ENCODE results near the gene ADGB. TPM values are rescaled to one million over a fixed set of nuclear protein-coding genes. Genes with fewer than 3 reads are reported as not detected.
A peak's percentile ranks its signal among the peaks of the same experiment; 100 is the strongest.

The ADGB gene
- total and polyA plus RNA-seq, 9 of the 15 experiments (the other 6 are each of a cell fraction or from before 2014, with no cell fraction given), result not detected

GRCh38 chr6:146770965-146771735 lies 172.4 kb downstream of the ADGB start (continued):
- TF ChIP-seq CEBPZ (IDR thresholded peaks at IDR 0.05; ENCODE audit: borderline replicate concordance, low read depth, low read length), result no peak
- TF ChIP-seq U2AF1 (optimal IDR thresholded peaks at IDR 0.05; ENCODE audit: low read depth, low read length), result no peak
- TF ChIP-seq HNRNPL (IDR thresholded peaks at IDR 0.05; ENCODE audit: low read depth, low read length), result no peak
- TF ChIP-seq ELF4 (CRISPR knock-in tag; IDR thresholded peaks at IDR 0.05), result no peak
- TF ChIP-seq TGIF2 (CRISPR knock-in tag; IDR thresholded peaks at IDR 0.05), result no peak
- no peak for TF ChIP-seq ELF1 (tag; IDR thresholded peaks at IDR 0.05)
- no peak for TF ChIP-seq ZNF449 (CRISPR knock-in tag; IDR thresholded peaks at IDR 0.05)
- no peak for TF ChIP-seq RBM25 (IDR thresholded peaks at IDR 0.05; ENCODE audit: low read depth, low read length, severe bottlenecking)
- TF ChIP-seq, protein P1, sequence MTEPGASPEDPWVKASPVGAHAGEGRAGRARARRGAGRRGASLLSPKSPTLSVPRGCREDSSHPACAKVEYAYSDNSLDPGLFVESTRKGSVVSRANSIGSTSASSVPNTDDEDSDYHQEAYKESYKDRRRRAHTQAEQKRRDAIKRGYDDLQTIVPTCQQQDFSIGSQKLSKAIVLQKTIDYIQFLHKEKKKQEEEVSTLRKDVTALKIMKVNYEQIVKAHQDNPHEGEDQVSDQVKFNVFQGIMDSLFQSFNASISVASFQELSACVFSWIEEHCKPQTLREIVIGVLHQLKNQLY (CRISPR knock-in tag; conservative IDR thresholded peaks at IDR 0.05), result no peak
- no peak for TF ChIP-seq THAP12 (CRISPR knock-in tag; IDR thresholded peaks at IDR 0.05)
- no peak for TF ChIP-seq ARID4B (CRISPR knock-in tag; IDR thresholded peaks at IDR 0.05)
- TF ChIP-seq ZNF75A (CRISPR knock-in tag; IDR thresholded peaks at IDR 0.05), result no peak
- TF ChIP-seq CBFA2T3 (IDR thresholded peaks at IDR 0.05), result peak; percentile 66
